ENCODE measurements around the gene RSRC1. TPM values are rescaled to one million over a fixed set of nuclear protein-coding genes. Genes with fewer than 3 reads are reported as not detected.

The RSRC1 gene
- total and polyA plus RNA-seq, 2 donors (not counting 1 experiment from before 2014, with no cell fraction given), result 12.6 to 43.1 TPM

DNA sequence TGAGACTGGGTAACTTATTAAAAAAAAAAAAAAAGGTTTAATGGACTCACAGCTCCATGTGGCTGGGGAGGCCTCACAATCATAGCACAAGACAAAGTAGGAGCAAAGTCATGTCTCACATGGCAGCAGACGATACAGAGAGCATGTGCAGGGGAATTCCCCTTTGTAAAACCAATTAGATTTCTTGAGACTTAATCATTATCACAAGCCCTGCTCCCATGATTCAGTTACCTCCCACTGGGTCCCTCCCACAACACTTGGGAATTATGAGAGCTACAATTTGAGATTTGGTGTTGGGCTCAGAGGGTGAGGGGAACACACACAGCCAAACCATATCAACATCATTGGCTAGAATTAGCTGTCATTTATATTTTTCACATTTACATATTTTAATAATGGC lies 221.0 kb downstream of the RSRC1 start:
- Histone ChIP-seq H3K9ac (ENCODE audit: insufficient read depth, low read length) (no peak overlapping the region), H3K27ac (ENCODE audit: insufficient read depth, low read length) (no peak overlapping the region), H3K4me2 (ENCODE audit: extremely low read depth, insufficient read depth, low read length) (no peak overlapping the region), H3K9me3 (ENCODE audit: control insufficient read depth, insufficient read depth, low read depth, low read length) (no peaks in the 10 kb centered on the region), H3K27me3 (ENCODE audit: control insufficient read depth, insufficient read depth, low read length) (no peaks in the 10 kb centered on the region), H3K4me3 (replicated peaks in 1 of 4; ENCODE audit: control extremely low read depth in 1 of 4, insufficient read depth in 1 of 4, low read depth in 3 of 4, low read length in 4 of 4) (no peak overlapping the region), H3K79me2 (ENCODE audit: control insufficient read depth, insufficient read depth, low read length) (no peaks in the 10 kb centered on the region), H4K20me1 (ENCODE audit: control insufficient read depth, extremely low read depth, insufficient read depth, low read length) (no peaks in the 10 kb centered on the region), H2AFZ (ENCODE audit: low read length) (no peak overlapping the region), H3K4me1 (ENCODE audit: control insufficient read depth, extremely low read depth, insufficient read depth, low read length) (no peaks in the 10 kb centered on the region), H3K36me3 (ENCODE audit: control insufficient read depth, insufficient read depth, low read length) (no peaks in the 10 kb centered on the region)
- peak in 1 of 2 donors; percentile 33 for DNase-seq (ENCODE audit: low read depth in 2 of 2)
- TF ChIP-seq EZH2 (IDR thresholded peaks at IDR 0.05; ENCODE audit: low read length, missing control alignments) (no peak), CTCF (conservative IDR thresholded peaks at IDR 0.05 in 1 of 2, IDR thresholded peaks at IDR 0.05 in 1 of 2; ENCODE audit: low read depth in 1 of 2, low read length in 2 of 2) (no peak)

DNA sequence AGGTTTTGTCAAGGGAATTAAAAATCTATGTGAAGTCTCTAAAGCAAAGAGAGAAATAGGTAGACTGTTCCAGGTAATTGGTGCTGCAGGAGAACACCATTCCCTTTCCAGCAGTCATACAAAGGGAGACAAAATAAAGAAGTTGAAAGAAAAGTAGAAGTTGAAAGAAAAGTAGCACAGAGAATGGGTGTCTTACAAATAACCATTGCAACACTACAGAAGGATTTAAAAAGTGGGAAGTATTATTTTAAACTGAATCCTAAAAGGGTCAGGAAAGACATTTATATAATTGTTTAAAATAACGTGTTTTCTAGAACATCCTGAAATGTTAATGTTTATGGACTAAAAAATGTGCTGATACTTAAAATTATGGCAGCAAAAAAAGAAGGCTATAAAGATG lies 223.8 kb downstream of the RSRC1 start:
- Histone ChIP-seq H3K27me3 (ENCODE audit: control insufficient read depth, insufficient read depth, low read length) (no peaks in the 10 kb centered on the region), H3K4me3 (replicated peaks in 1 of 4; ENCODE audit: control extremely low read depth in 1 of 4, insufficient read depth in 1 of 4, low read depth in 3 of 4, low read length in 4 of 4) (no peak overlapping the region), H3K79me2 (ENCODE audit: control insufficient read depth, insufficient read depth, low read length) (no peaks in the 10 kb centered on the region), H3K36me3 (ENCODE audit: control insufficient read depth, insufficient read depth, low read length) (no peaks in the 10 kb centered on the region), H3K4me1 (ENCODE audit: control insufficient read depth, extremely low read depth, insufficient read depth, low read length) (no peaks in the 10 kb centered on the region), H2AFZ (ENCODE audit: low read length) (no peak overlapping the region), H3K9me3 (ENCODE audit: control insufficient read depth, insufficient read depth, low read depth, low read length) (no peaks in the 10 kb centered on the region), H4K20me1 (ENCODE audit: control insufficient read depth, extremely low read depth, insufficient read depth, low read length) (no peaks in the 10 kb centered on the region), H3K27ac (ENCODE audit: insufficient read depth, low read length) (no peak overlapping the region), H3K4me2 (ENCODE audit: extremely low read depth, insufficient read depth, low read length) (no peak overlapping the region), H3K9ac (ENCODE audit: insufficient read depth, low read length) (no peak overlapping the region)
- TF ChIP-seq EZH2 (IDR thresholded peaks at IDR 0.05; ENCODE audit: low read length, missing control alignments), result no peak
- no peak for DNase-seq (ENCODE audit: low read depth in 2 of 2)

- Histone ChIP-seq H4K20me1 (ENCODE audit: control insufficient read depth, extremely low read depth, insufficient read depth, low read length) (no peaks in the 10 kb centered on the region), H3K9ac (ENCODE audit: insufficient read depth, low read length) (no peak overlapping the region), H3K36me3 (ENCODE audit: control insufficient read depth, insufficient read depth, low read length) (no peaks in the 10 kb centered on the region), H3K27me3 (ENCODE audit: control insufficient read depth, insufficient read depth, low read length) (no peaks in the 10 kb centered on the region), H3K9me3 (ENCODE audit: control insufficient read depth, insufficient read depth, low read depth, low read length) (no peaks in the 10 kb centered on the region), H3K4me3 (replicated peaks in 1 of 4; ENCODE audit: control extremely low read depth in 1 of 4, insufficient read depth in 1 of 4, low read depth in 3 of 4, low read length in 4 of 4) (no peak overlapping the region), H3K79me2 (ENCODE audit: control insufficient read depth, insufficient read depth, low read length) (no peaks in the 10 kb centered on the region), H3K4me2 (ENCODE audit: extremely low read depth, insufficient read depth, low read length) (no peak overlapping the region), H3K27ac (ENCODE audit: insufficient read depth, low read length) (no peak overlapping the region), H2AFZ (ENCODE audit: low read length) (no peak overlapping the region), H3K4me1 (ENCODE audit: control insufficient read depth, extremely low read depth, insufficient read depth, low read length) (no peaks in the 10 kb centered on the region)
- peak in 1 of 2 donors; percentile 6 for DNase-seq (ENCODE audit: low read depth in 2 of 2)
- TF ChIP-seq EZH2 (IDR thresholded peaks at IDR 0.05; ENCODE audit: low read length, missing control alignments), result no peak
- no peak for TF ChIP-seq CTCF (conservative IDR thresholded peaks at IDR 0.05 in 1 of 2, IDR thresholded peaks at IDR 0.05 in 1 of 2; ENCODE audit: low read depth in 1 of 2, low read length in 2 of 2)
Observed at GRCh38 chr3:158337110-158337509, 227.2 kb downstream of the RSRC1 start.
